IPS-NIHi7 (cell line): ENCODE results near the gene ZBTB20.
"Not testable (repeated sequence)": the region's sequence is repeated elsewhere in the genome, so short reads cannot be mapped to it uniquely, and the experiment has no call there.

Source experiments
- DNase-seq: peaks from one replicate; pipeline ENCODE4 v3.0.0; 2012; ENCODE audit warnings: mixed read lengths; ENCODE audit errors: extremely low spot score

The ZBTB20 gene

GRCh38 chr3:115147329-115148141 is 447 bp upstream of the ZBTB20 start:
- peak; percentile 85 for DNase-seq

- DNase-seq, result peak; percentile 16
Measured at GRCh38 chr3:115146032-115146417, 1.1 kb downstream of the ZBTB20 start.

- DNase-seq, result no peak
Measured at GRCh38 chr3:115141033-115141757, 5.9 kb downstream of the ZBTB20 start.

- DNase-seq, result no peak
Measured at GRCh38 chr3:115139072-115139471, 8.0 kb downstream of the ZBTB20 start.

GRCh38 chr3:115134648-115135347 is 12.3 kb downstream of the ZBTB20 start:
- no peak for DNase-seq

GRCh38 chr3:115127208-115127607 is 19.9 kb downstream of the ZBTB20 start:
- DNase-seq, result no peak

GRCh38 chr3:115120597-115120996 is 26.5 kb downstream of the ZBTB20 start:
- DNase-seq, result no peak

- no peak for DNase-seq
Measured at GRCh38 chr3:115113367-115113766, 33.7 kb downstream of the ZBTB20 start.

- no peak for DNase-seq
Measured at GRCh38 chr3:115111632-115112031, 35.5 kb downstream of the ZBTB20 start.

GRCh38 chr3:115110830-115111229 is 36.3 kb downstream of the ZBTB20 start:
- no peak for DNase-seq

- not testable (repeated sequence) for DNase-seq
Measured at GRCh38 chr3:115110066-115110465, 37.0 kb downstream of the ZBTB20 start.

GRCh38 chr3:115108614-115109013 is 38.5 kb downstream of the ZBTB20 start:
- DNase-seq, result no peak

GRCh38 chr3:115102046-115102445 is 45.0 kb downstream of the ZBTB20 start:
- no peak for DNase-seq

- DNase-seq, result no peak
Measured at GRCh38 chr3:115100806-115101205, 46.3 kb downstream of the ZBTB20 start.

- no peak for DNase-seq
Measured at GRCh38 chr3:115099986-115100571, 47.0 kb downstream of the ZBTB20 start.

- DNase-seq, result no peak
Measured at GRCh38 chr3:115099134-115099985, 47.7 kb downstream of the ZBTB20 start.

- no peak for DNase-seq
Measured at GRCh38 chr3:115098354-115099073, 48.6 kb downstream of the ZBTB20 start.

- DNase-seq, result no peak
Measured at GRCh38 chr3:115095236-115095635, 51.9 kb downstream of the ZBTB20 start.

- peak; percentile 60 for DNase-seq
Measured at GRCh38 chr3:115092220-115092791, 54.8 kb downstream of the ZBTB20 start.

- DNase-seq, result no peak
Measured at GRCh38 chr3:115090712-115091111, 56.4 kb downstream of the ZBTB20 start.
